K562 treated with DMSO at 1 percent for 24 hours (cell line): Measurements from ENCODE around the gene GLRB. TPM values are rescaled to one million over a fixed set of nuclear protein-coding genes. Genes with fewer than 3 reads are reported as not detected.

Source experiments
- total RNA-seq: library from RNA; unstranded; fragments of 300-600 nt; gene quantifications from 2 replicates; pipeline ENCODE4 v1.2.3, GENCODE V29; 2022; ENCODE audit warnings: low read depth; ENCODE audit not compliant: insufficient read depth

Gene GLRB
- total RNA-seq: not detected in 2 replicates

GRCh38 chr4:157075811-157076577 is at the start of gene GLRB:
TSS of gene GLRB (plus strand) at chr4:157076150. CDS start at chr4:157078025, 1,875 bp downstream.

GRCh38 chr4:157220371-157220881 is 144.5 kb downstream of the GLRB start, which contains the start of gene GRIA2:
TSS of gene GRIA2 (plus strand) at chr4:157220728. CDS start at chr4:157221043, 315 bp downstream.

Other genes with a start within 250 kb of the GLRB start
- not detected in 2 replicates for gene PDGFC, start 104.4 kb upstream of the GLRB start, total RNA-seq
- gene GRIA2, start 144.6 kb downstream of the GLRB start, total RNA-seq: not detected in 2 replicates